HCT116 (cell line): ENCODE measurements around the gene HRH2. TPM values are rescaled to one million over a fixed set of nuclear protein-coding genes. Genes with fewer than 3 reads are reported as not detected.

ENCODE experiments used
- ATAC-seq: fragments of 200-7000 bp; cut with Tn5 transposase; 2 replicates; pipeline ENCODE4 v1.9.1; 2020; ENCODE audit warnings: mild to moderate bottlenecking, moderate library complexity
- BruUV-seq: library from RNA; stranded (reverse); fragments of 400-500 nt; replicated peaks from 2 replicates; lab custom pipeline; 2021; lab: Mats Ljungman, UMichigan
- CTCF ChIA-PET: fragments of 300-600 bp; sonication (Branson Sonifier 250); formaldehyde crosslinking; loops from one replicate; lab custom pipeline; 2021; ENCODE audit warnings: antibody characterized with exemption; lab: Charles Lee
- POLR2A ChIA-PET: fragments of 300-600, 350-600 bp; sonication (Branson Sonifier 250); formaldehyde crosslinking; loops from one replicate; lab custom pipeline; 2021; ENCODE audit warnings: antibody characterized with exemption; lab: Charles Lee
- RAD21 ChIA-PET, 2 experiments: fragments of 300-600 bp; sonication (Branson Sonifier 250); formaldehyde crosslinking; loops; one replicate each; lab custom pipeline; 2023; ENCODE audit warnings: low total read pairs in 2 of 2; ENCODE audit not compliant: uncharacterized antibody in 2 of 2, unreplicated experiment in 2 of 2, low non-redundant PET in 1 of 2; lab: Charles Lee
- DNase-seq: peaks from one replicate; pipeline ENCODE4 v3.0.0-alpha.2; 2010; ENCODE audit warnings: low read depth, low spot score
- H2AFZ ChIP-seq: fragments of 200-600 bp; shearing (Covaris generic), sonication (generic); 2 replicates; pipeline ENCODE4 v1.6.1; 2017; ENCODE audit warnings: low read depth, mixed run types, mixed read lengths, antibody characterized with exemption, low read length; ENCODE audit not compliant: poor library complexity, severe bottlenecking
- H3K27ac ChIP-seq: 2 replicates; pipeline ENCODE4 v1.5.1; 2012; ENCODE audit warnings: low read depth, low read length
- H3K27me3 ChIP-seq: fragments of 200-600 bp; sonication (generic); 2 replicates; pipeline ENCODE4 v1.6.1; 2016; ENCODE audit warnings: mixed run types, low read length, mixed read lengths; ENCODE audit not compliant: insufficient read depth
- H3K36me3 ChIP-seq, 2 experiments: fragments of 200-500 bp in 1 of 2; fragments of 200-600 bp in 1 of 2; sonication (Bioruptor generic) in 1 of 2; sonication (generic) in 1 of 2; 2 replicates each; pipeline versions ENCODE4 v1.5.1 to v1.6.1; 2014 to 2016; ENCODE audit warnings: low read length in 2 of 2, inconsistent platforms in 1 of 2, mixed read lengths in 1 of 2, mixed run types in 1 of 2; ENCODE audit not compliant: insufficient read depth in 2 of 2, control insufficient read depth in 1 of 2
- H3K4me1 ChIP-seq, 2 experiments: fragments of 200-600 bp in 1 of 2; sonication (generic) in 1 of 2; 2 replicates each; pipeline versions ENCODE4 v1.5.1 to v1.6.1; 2012 to 2017; ENCODE audit warnings: low read length in 2 of 2, inconsistent platforms in 1 of 2, mild to moderate bottlenecking in 1 of 2, mixed read lengths in 1 of 2, mixed run types in 1 of 2, moderate library complexity in 1 of 2; ENCODE audit not compliant: insufficient read depth in 2 of 2, control insufficient read depth in 1 of 2
- H3K4me2 ChIP-seq: fragments of 200-600 bp; sonication (generic); 2 replicates; pipeline ENCODE4 v1.6.1; 2017; ENCODE audit warnings: mixed run types, low read length, mixed read lengths
- H3K4me3 ChIP-seq, 2 experiments: fragments of 200-600 bp in 1 of 2; sonication (generic) in 1 of 2; replicated peaks in 1 of 2; 2 replicates each; pipeline ENCODE4 v1.5.1; 2011 to 2016; ENCODE audit warnings: low read length in 2 of 2, control low read depth in 1 of 2, low read depth in 1 of 2, mild to moderate bottlenecking in 1 of 2, mixed read lengths in 1 of 2, mixed run types in 1 of 2
- H3K79me2 ChIP-seq: fragments of 200-600 bp; sonication (generic); 2 replicates; pipeline ENCODE4 v1.6.1; 2017; ENCODE audit warnings: mild to moderate bottlenecking, mixed run types, low read length, moderate library complexity, mixed read lengths; ENCODE audit not compliant: insufficient read depth
- H3K9ac ChIP-seq: fragments of 200-600 bp; sonication (generic); 2 replicates; pipeline ENCODE4 v1.6.1; 2016; ENCODE audit warnings: low read length, mixed read lengths
- H3K9me2 ChIP-seq: fragments of 200-600 bp; sonication (generic), shearing (Covaris generic); 2 replicates; pipeline ENCODE4 v1.6.1; 2017; ENCODE audit warnings: mixed run types, mild to moderate bottlenecking, moderate library complexity; ENCODE audit not compliant: insufficient read depth
- H3K9me3 ChIP-seq, 2 experiments: fragments of 200-500 bp in 1 of 2; fragments of 200-600 bp in 1 of 2; sonication (Bioruptor generic) in 1 of 2; sonication (generic) in 1 of 2; 2 replicates each; pipeline ENCODE4 v1.6.1; 2014 to 2017; ENCODE audit warnings: low read length in 2 of 2, mixed read lengths in 2 of 2, inconsistent platforms in 1 of 2, low read depth in 1 of 2, mild to moderate bottlenecking in 1 of 2, mixed run types in 1 of 2, moderate library complexity in 1 of 2; ENCODE audit not compliant: control insufficient read depth in 1 of 2, insufficient read depth in 1 of 2
- H4K20me1 ChIP-seq: fragments of 200-600 bp; sonication (generic), shearing (Covaris generic); 2 replicates; pipeline ENCODE4 v1.6.1; 2017; ENCODE audit warnings: mixed run types, mild to moderate bottlenecking, moderate library complexity; ENCODE audit not compliant: insufficient read depth
- ATF3 ChIP-seq: IDR thresholded peaks from 2 replicates; pipeline ENCODE4 v1.6.1; 2012
- CBX3 ChIP-seq: IDR thresholded peaks from 2 replicates; pipeline ENCODE4 v1.6.1; 2012; ENCODE audit warnings: low read depth
- ELF1 ChIP-seq: IDR thresholded peaks from 2 replicates; pipeline ENCODE4 v1.6.1; 2012; ENCODE audit warnings: low read depth, borderline replicate concordance
- JUND ChIP-seq: IDR thresholded peaks from 2 replicates; pipeline ENCODE4 v1.6.1; 2012
- MAX ChIP-seq: IDR thresholded peaks from 2 replicates; pipeline ENCODE4 v1.6.1; 2012
- POLR2A ChIP-seq: IDR thresholded peaks from 2 replicates; pipeline ENCODE4 v1.7.0; 2011; ENCODE audit warnings: borderline replicate concordance; ENCODE audit not compliant: insufficient read depth, insufficient read length; ENCODE audit errors: extremely low read depth
- RAD21 ChIP-seq: IDR thresholded peaks from 2 replicates; pipeline ENCODE4 v1.6.1; 2012; ENCODE audit warnings: low read depth, mild to moderate bottlenecking
- REST ChIP-seq: IDR thresholded peaks from 2 replicates; pipeline ENCODE4 v1.6.1; 2012; ENCODE audit warnings: low read depth
- SIN3A ChIP-seq: IDR thresholded peaks from 2 replicates; pipeline ENCODE4 v1.6.1; 2012; ENCODE audit warnings: low read depth
- SP1 ChIP-seq: IDR thresholded peaks from 2 replicates; pipeline ENCODE4 v1.6.1; 2012; ENCODE audit warnings: low read depth
- SRF ChIP-seq: IDR thresholded peaks from 2 replicates; pipeline ENCODE4 v1.6.1; 2012; ENCODE audit warnings: low read depth
- TCF7L2 ChIP-seq: IDR thresholded peaks from 2 replicates; pipeline ENCODE4 v1.7.0; 2011; ENCODE audit warnings: borderline replicate concordance, inconsistent platforms; ENCODE audit not compliant: insufficient read depth, insufficient read length; ENCODE audit errors: extremely low read depth
- YY1 ChIP-seq: IDR thresholded peaks from 2 replicates; pipeline ENCODE4 v1.6.1; 2011; ENCODE audit warnings: low read length, low read depth, moderate library complexity, mild to moderate bottlenecking; ENCODE audit not compliant: insufficient replicate concordance; ENCODE audit errors: extremely low read depth
- ZBTB33 ChIP-seq: IDR thresholded peaks from 2 replicates; pipeline ENCODE4 v1.6.1; 2011; ENCODE audit warnings: mild to moderate bottlenecking, low read length, moderate library complexity; ENCODE audit not compliant: insufficient replicate concordance; ENCODE audit errors: extremely low read depth
- ZFX ChIP-seq: fragments of 450-650 bp; IDR thresholded peaks from 2 replicates; pipeline ENCODE4 v1.6.1; 2017
- ZNF274 ChIP-seq: fragments of 200-500 bp; sonication (Bioruptor generic); IDR thresholded peaks from 2 replicates; pipeline ENCODE4 v1.6.1; 2014; ENCODE audit warnings: mild to moderate bottlenecking, low read depth, low read length, inconsistent platforms
- intact Hi-C: fragments of 100-400 bp; cut with micrococcal nuclease; formaldehyde crosslinking; loops from 2 replicates; pipeline ENCODE4 v1.10.0; 2022
- total RNA-seq: library from RNA; stranded (reverse); gene quantifications from one replicate; pipeline ENCODE4 v1.2.1, GENCODE V29; 2021; ENCODE audit not compliant: unreplicated experiment

The HRH2 gene
- total RNA-seq, 1 experiment from 2014 or later = 0.12 TPM

- Histone ChIP-seq H3K79me2 (no peaks in the 10 kb centered on the region), H3K9me2 (no peaks in the 10 kb centered on the region), H3K9ac (no peak overlapping the region), H3K27ac (no peak overlapping the region), H3K36me3 (no peaks in the 10 kb centered on the region), H3K4me1 (no peaks in the 10 kb centered on the region), H4K20me1 (no peaks in the 10 kb centered on the region), H3K9me3 (no peaks in the 10 kb centered on the region), H2AFZ (no peak overlapping the region), H3K4me2 (no peak overlapping the region), H3K4me3 (no peak overlapping the region), H3K27me3 (0 out of 2 replicates have a peak, but pooled peaks cover 3% of the 10 kb centered on the region)
- ATAC-seq (no peak), DNase-seq (no peak)
- intact Hi-C loops = no loop called here
- POLR2A ChIA-PET = no interaction called here
- no peak for TF ChIP-seq SIN3A
- CTCF ChIA-PET = interaction anchor here (2.6 kb wide), 1 partner anchor 9 kb away, joined by 7 read pairs; no protein-coding TSS in a partner anchor
- BruUV-seq = no TSS peak
- RAD21 ChIA-PET = no interaction called here
These were observed 52.5 kb downstream of the HRH2 start for GRCh38 chr5:175710326-175710725.

GRCh38 chr5:175711031-175711430 lies 53.2 kb downstream of the HRH2 start:
- no peak overlapping the region for H3K9ac ChIP-seq
- DNase-seq (no peak), ATAC-seq (no peak)
- H3K4me3 ChIP-seq = no peak overlapping the region
- ChIA-PET POLR2A (no interaction called here), RAD21 (no interaction called here), CTCF (interaction anchor here (2.6 kb wide), 1 partner anchor 10 kb away, joined by 7 read pairs; no protein-coding TSS in a partner anchor)
- BruUV-seq = no TSS peak
- H3K9me2 ChIP-seq = no peaks in the 10 kb centered on the region
- H3K27me3 ChIP-seq = 0 out of 2 replicates have a peak, but pooled peaks cover 3% of the 10 kb centered on the region
- no peaks in the 10 kb centered on the region for H3K79me2 ChIP-seq
- no peak overlapping the region for H2AFZ ChIP-seq
- H3K9me3 ChIP-seq = no peaks in the 10 kb centered on the region
- no peak overlapping the region for H3K27ac ChIP-seq
- no peaks in the 10 kb centered on the region for H3K36me3 ChIP-seq
- intact Hi-C loops = no loop called here
- no peaks in the 10 kb centered on the region for H4K20me1 ChIP-seq
- H3K4me1 ChIP-seq = no peaks in the 10 kb centered on the region
- H3K4me2 ChIP-seq = no peak overlapping the region
- TF ChIP-seq POLR2A (no peak), ZNF274 (no peak), ATF3 (no peak), TCF7L2 (no peak), JUND (no peak), REST (no peak), RAD21 (no peak), SRF (no peak), SP1 (no peak), ZBTB33 (no peak), ZFX (no peak), MAX (no peak), CBX3 (no peak), YY1 (no peak), ELF1 (no peak)
